ENCODE data around the gene RSPH6A. TPM values are rescaled to one million over a fixed set of nuclear protein-coding genes. Genes with fewer than 3 reads are reported as not detected.
A peak's percentile ranks its signal among the peaks of the same experiment; 100 is the strongest.

Gene RSPH6A
- total and polyA plus RNA-seq, 12 donors, result 0.09 to 0.15 TPM; not detected in 10

DNA sequence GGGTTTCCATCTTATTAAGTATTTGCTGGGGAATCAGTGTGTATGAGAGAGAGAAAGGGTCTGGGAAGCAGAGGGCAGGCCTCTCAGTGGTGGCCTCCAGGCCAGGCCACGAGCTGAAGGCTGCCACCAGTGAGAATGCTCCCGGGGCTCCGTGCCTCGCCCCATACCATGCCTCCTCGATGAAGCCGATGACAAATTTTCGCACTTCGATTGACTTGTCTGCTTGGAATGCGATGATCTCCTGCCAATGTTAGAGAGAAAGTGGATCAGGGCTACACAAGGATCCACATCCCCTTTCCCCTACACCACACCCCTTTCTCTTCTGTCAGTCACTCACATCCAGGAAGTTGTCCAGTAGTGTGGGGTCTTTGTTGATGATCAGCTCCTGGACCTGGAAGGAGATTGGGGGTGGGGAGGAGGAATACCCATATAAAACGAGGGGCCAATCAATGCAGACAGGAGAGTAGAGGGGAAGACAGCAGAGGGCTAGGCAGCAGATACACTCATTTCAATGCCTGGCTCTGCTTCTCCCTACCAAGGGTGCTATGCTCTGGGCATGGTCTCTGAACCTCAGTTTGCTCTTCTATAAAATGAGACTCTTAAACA, 37.1 kb upstream of the RSPH6A start:
- Histone ChIP-seq H3K9me3 (no peaks in the 10 kb centered on the region), H3K27me3 (no peaks in the 10 kb centered on the region), H3K4me1 (no peaks in the 10 kb centered on the region), H3K27ac (no peak overlapping the region), H3K36me3 (peaks cover 4 to 98% (median 43%) of the 10 kb centered on the region in 9 donors), H3K4me3 (no peak overlapping the region)
- TF ChIP-seq, protein P1, sequence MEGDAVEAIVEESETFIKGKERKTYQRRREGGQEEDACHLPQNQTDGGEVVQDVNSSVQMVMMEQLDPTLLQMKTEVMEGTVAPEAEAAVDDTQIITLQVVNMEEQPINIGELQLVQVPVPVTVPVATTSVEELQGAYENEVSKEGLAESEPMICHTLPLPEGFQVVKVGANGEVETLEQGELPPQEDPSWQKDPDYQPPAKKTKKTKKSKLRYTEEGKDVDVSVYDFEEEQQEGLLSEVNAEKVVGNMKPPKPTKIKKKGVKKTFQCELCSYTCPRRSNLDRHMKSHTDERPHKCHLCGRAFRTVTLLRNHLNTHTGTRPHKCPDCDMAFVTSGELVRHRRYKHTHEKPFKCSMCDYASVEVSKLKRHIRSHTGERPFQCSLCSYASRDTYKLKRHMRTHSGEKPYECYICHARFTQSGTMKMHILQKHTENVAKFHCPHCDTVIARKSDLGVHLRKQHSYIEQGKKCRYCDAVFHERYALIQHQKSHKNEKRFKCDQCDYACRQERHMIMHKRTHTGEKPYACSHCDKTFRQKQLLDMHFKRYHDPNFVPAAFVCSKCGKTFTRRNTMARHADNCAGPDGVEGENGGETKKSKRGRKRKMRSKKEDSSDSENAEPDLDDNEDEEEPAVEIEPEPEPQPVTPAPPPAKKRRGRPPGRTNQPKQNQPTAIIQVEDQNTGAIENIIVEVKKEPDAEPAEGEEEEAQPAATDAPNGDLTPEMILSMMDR (IDR thresholded peaks at IDR 0.05), result no peak
- intact Hi-C loops (cut with DNase I), result no loop called here
- DNase-seq (no peak), ATAC-seq (no peak)
- 93 to 94% methylated on average over 10 of the region's 10 CpGs for WGBS, 2 donors

DNA sequence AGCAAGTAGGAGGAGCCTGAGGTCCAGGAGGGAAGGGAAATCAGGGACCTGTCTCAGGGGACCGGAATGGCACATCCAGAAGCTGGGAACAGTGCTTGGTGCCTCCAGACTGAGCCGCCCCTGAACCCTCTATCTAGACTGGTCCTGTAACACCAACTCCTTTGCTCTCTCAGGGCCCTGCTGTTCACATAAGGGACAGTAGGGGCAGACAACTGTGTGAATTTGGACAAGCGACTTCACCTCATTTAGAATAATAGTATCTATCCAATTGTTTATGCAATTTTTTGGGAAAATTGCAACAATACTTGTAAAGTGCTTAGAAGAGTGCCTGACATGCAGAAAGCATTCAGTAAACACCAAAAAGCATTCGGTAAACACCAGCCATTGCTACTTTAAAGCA, 33.8 kb upstream of the RSPH6A start:
- intact Hi-C loops (cut with DNase I), result no loop called here
- Histone ChIP-seq H3K36me3 (peaks cover 4 to 100% (median 72%) of the 10 kb centered on the region in 9 donors), H3K9me3 (no peaks in the 10 kb centered on the region), H3K4me1 (no peaks in the 10 kb centered on the region), H3K4me3 (no peak overlapping the region), H3K27me3 (no peaks in the 10 kb centered on the region), H3K27ac (no peak overlapping the region)
- WGBS, 2 donors, result 92 to 95% methylated on average over 4 of the region's 4 CpGs
- DNase-seq (no peak), ATAC-seq (peak in 1 of 8 donors; percentile 25)
- TF ChIP-seq, protein P1 (IDR thresholded peaks at IDR 0.05), result no peak

DNA sequence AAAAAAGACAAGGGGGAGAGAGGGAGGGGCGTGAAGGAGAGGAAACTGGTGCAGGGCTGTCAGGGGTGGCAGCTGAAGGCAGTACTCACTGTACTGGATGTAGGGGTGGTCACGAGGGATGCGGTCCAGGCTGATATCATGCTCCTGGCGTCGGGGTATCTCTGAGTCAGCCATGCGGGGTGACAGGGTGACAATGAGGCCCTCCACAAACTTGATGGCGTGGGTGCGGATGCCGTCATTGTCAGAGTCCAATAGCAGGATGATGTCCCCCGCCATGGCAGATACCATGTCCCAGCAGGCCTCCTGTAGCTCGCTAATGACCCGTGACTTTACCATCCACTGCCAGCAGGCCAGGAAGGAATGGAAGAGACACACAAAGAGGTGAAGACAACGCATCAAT, 32.6 kb upstream of the RSPH6A start:
- whole genome bisulfite sequencing, 2 donors, result 85 to 96% methylated on average over 13 of the region's 13 CpGs
- no peak for DNase-seq
- Histone ChIP-seq H3K4me1 (no peaks in the 10 kb centered on the region), H3K27ac (no peak overlapping the region), H3K36me3 (peaks cover 7 to 100% (median 79%) of the 10 kb centered on the region in 9 donors), H3K27me3 (no peaks in the 10 kb centered on the region), H3K4me3 (no peak overlapping the region), H3K9me3 (no peaks in the 10 kb centered on the region)
- intact Hi-C loops (cut with DNase I), result no loop called here
- no peak for ATAC-seq
- TF ChIP-seq, protein P1 (IDR thresholded peaks at IDR 0.05), result no peak

DNA sequence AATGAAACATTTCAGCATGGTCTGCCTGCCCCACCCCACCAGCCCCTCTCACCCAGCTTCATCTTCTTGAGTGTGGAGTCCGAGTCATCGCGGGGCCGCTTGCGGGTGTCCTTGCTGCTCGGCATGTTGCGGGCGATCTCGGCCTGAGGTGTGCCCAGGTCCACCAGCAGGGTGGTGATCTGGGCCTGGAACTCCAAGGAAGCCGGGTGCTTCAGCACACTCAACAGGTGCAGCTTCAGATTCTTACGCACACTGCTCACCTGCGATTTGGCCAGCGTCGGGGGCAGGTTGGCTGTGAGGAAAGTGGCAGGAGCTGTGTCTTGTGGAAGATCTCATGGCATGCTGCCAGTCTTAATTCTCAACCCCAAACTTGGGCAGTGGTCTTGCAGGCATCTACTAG, 27.1 kb upstream of the RSPH6A start:
- Histone ChIP-seq H3K36me3 (peaks cover under 1 to 100% (median 89%) of the 10 kb centered on the region in 9 donors), H3K9me3 (no peaks in the 10 kb centered on the region), H3K27me3 (no peaks in the 10 kb centered on the region), H3K4me3 (no peak overlapping the region), H3K4me1 (no peaks in the 10 kb centered on the region), H3K27ac (no peak overlapping the region)
- ATAC-seq (peak in 1 of 8 donors; percentile 15), DNase-seq (no peak)
- intact Hi-C loops (cut with DNase I), result no loop called here
- 94 to 96% methylated on average over 14 of the region's 14 CpGs for WGBS, 2 donors
- TF ChIP-seq, protein P1 (IDR thresholded peaks at IDR 0.05), result no peak
